HEK293 (cell line): ENCODE measurements around the gene RAB11A.

Experiments used
- BCL11B ChIP-seq: fragments of 450-650 bp; formaldehyde crosslinking; IDR thresholded peaks from 2 replicates; pipeline ENCODE4 v1.5.1; 2016; ENCODE audit warnings: low read depth, missing biosample characterization, missing genetic modification characterization
- KLF16 ChIP-seq: fragments of 450-650 bp; formaldehyde crosslinking; IDR thresholded peaks from 2 replicates; pipeline ENCODE4 v1.5.1; 2017; ENCODE audit warnings: missing biosample characterization, missing genetic modification characterization
- YY1 ChIP-seq: fragments of 450-650 bp; formaldehyde crosslinking; IDR thresholded peaks from 2 replicates; pipeline ENCODE4 v1.5.1; 2018; ENCODE audit warnings: missing biosample characterization, missing genetic modification characterization
- ZNF266 ChIP-seq: fragments of 450-650 bp; formaldehyde crosslinking; IDR thresholded peaks from 2 replicates; pipeline ENCODE4 v1.5.1; 2016; ENCODE audit warnings: missing biosample characterization, missing genetic modification characterization, low read depth
- ZNF391 ChIP-seq: fragments of 450-650 bp; formaldehyde crosslinking; IDR thresholded peaks from 2 replicates; pipeline ENCODE4 v1.5.1; 2016; ENCODE audit warnings: low read depth, missing biosample characterization, missing genetic modification characterization, borderline replicate concordance
- ZNF501 ChIP-seq: fragments of 450-650 bp; formaldehyde crosslinking; IDR thresholded peaks from 2 replicates; pipeline ENCODE4 v1.5.1; 2016; ENCODE audit warnings: missing biosample characterization, missing genetic modification characterization
- ZNF664 ChIP-seq: fragments of 450-650 bp; formaldehyde crosslinking; IDR thresholded peaks from 2 replicates; pipeline ENCODE4 v1.5.1; 2016; ENCODE audit warnings: missing biosample characterization, missing genetic modification characterization
- ZNF792 ChIP-seq: fragments of 450-650 bp; formaldehyde crosslinking; IDR thresholded peaks from 2 replicates; pipeline ENCODE4 v1.5.1; 2016; ENCODE audit warnings: missing biosample characterization, missing genetic modification characterization
- TF ChIP-seq, protein P1 (sequence below): fragments of 450-650 bp; formaldehyde crosslinking; IDR thresholded peaks from 2 replicates; pipeline ENCODE4 v1.5.1; 2016; ENCODE audit warnings: missing biosample characterization, missing genetic modification characterization
- TF ChIP-seq, protein P2 (sequence below): sonication (generic); formaldehyde crosslinking; IDR thresholded peaks from 2 replicates; pipeline ENCODE4 v1.8.1; 2022; ENCODE audit warnings: mild to moderate bottlenecking, moderate library complexity, missing genetic modification reagents
- TF ChIP-seq, protein P3 (sequence below): fragments of 450-650 bp; formaldehyde crosslinking; IDR thresholded peaks from 2 replicates; pipeline ENCODE4 v1.5.1; 2016; ENCODE audit warnings: missing biosample characterization, missing genetic modification characterization
- TF ChIP-seq, protein P4 (sequence below): fragments of 450-650 bp; formaldehyde crosslinking; optimal IDR thresholded peaks from 2 replicates; pipeline ENCODE3; 2016; ENCODE audit warnings: missing biosample characterization, mild to moderate bottlenecking, missing genetic modification characterization

DNA sequence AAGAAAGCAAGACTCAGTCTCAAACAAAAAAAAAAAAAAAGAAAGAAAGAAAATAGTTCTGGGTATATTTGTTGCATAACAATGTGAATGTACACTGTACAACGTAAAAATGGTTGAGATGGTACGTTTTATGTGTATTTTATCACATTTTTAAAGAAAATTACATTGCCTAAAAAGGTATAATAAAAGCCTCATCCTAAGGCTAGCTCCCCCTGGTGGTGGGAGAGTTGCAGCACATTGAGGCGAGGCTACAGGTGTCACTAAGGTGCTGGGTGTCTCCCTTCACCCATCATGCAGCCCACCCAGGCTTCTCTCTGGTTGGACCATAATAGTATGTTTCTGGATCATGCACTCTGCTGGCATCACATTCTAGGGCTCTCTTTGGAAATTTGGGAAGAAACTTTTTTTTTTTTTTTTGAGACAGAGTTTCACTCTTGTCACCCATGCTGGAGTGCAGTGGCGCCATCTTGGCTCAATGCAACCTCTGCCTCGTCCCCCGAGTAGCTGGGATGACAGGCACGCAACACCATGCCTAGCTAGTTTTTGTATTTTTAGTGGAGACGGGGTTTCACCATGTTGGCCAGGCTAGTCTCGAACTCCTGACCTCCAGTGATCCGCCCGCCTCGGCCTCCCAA lies 12.4 kb upstream of the RAB11A start:
- TF ChIP-seq, protein P1, sequence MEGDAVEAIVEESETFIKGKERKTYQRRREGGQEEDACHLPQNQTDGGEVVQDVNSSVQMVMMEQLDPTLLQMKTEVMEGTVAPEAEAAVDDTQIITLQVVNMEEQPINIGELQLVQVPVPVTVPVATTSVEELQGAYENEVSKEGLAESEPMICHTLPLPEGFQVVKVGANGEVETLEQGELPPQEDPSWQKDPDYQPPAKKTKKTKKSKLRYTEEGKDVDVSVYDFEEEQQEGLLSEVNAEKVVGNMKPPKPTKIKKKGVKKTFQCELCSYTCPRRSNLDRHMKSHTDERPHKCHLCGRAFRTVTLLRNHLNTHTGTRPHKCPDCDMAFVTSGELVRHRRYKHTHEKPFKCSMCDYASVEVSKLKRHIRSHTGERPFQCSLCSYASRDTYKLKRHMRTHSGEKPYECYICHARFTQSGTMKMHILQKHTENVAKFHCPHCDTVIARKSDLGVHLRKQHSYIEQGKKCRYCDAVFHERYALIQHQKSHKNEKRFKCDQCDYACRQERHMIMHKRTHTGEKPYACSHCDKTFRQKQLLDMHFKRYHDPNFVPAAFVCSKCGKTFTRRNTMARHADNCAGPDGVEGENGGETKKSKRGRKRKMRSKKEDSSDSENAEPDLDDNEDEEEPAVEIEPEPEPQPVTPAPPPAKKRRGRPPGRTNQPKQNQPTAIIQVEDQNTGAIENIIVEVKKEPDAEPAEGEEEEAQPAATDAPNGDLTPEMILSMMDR = peak; percentile 73
- TF ChIP-seq ZNF266 (tag by site-specific recombination) (no peak), YY1 (no peak), ZNF391 (tag by site-specific recombination) (no peak), ZNF792 (tag by site-specific recombination) (no peak), KLF16 (tag by site-specific recombination) (no peak), BCL11B (no peak), ZNF501 (tag by site-specific recombination) (no peak), ZNF664 (tag by site-specific recombination) (no peak)
- TF ChIP-seq, protein P2, sequence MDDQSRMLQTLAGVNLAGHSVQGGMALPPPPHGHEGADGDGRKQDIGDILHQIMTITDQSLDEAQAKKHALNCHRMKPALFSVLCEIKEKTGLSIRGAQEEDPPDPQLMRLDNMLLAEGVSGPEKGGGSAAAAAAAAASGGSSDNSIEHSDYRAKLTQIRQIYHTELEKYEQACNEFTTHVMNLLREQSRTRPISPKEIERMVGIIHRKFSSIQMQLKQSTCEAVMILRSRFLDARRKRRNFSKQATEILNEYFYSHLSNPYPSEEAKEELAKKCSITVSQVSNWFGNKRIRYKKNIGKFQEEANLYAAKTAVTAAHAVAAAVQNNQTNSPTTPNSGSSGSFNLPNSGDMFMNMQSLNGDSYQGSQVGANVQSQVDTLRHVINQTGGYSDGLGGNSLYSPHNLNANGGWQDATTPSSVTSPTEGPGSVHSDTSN (CRISPR knock-in tag) = no peak
- TF ChIP-seq, protein P3, sequence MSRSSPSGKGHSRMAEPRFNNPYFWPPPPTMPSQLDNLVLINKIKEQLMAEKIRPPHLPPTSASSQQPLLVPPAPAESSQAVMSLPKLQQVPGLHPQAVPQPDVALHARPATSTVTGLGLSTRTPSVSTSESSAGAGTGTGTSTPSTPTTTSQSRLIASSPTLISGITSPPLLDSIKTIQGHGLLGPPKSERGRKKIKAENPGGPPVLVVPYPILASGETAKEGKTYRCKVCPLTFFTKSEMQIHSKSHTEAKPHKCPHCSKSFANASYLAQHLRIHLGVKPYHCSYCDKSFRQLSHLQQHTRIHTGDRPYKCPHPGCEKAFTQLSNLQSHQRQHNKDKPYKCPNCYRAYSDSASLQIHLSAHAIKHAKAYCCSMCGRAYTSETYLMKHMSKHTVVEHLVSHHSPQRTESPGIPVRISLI = no peak
- TF ChIP-seq, protein P4, sequence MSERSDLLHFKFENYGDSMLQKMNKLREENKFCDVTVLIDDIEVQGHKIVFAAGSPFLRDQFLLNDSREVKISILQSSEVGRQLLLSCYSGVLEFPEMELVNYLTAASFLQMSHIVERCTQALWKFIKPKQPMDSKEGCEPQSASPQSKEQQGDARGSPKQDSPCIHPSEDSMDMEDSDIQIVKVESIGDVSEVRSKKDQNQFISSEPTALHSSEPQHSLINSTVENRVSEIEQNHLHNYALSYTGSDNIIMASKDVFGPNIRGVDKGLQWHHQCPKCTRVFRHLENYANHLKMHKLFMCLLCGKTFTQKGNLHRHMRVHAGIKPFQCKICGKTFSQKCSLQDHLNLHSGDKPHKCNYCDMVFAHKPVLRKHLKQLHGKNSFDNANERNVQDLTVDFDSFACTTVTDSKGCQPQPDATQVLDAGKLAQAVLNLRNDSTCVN (tag by site-specific recombination) = no peak
